K562 (cell line): ENCODE results near the gene ATP7B. TPM values are rescaled to one million over a fixed set of nuclear protein-coding genes. Genes with fewer than 3 reads are reported as not detected.

Source experiments
- E2F3 ChIP-seq: fragments of 250-450 bp; sonication (Bioruptor Pico); IDR thresholded peaks from 2 replicates; pipeline ENCODE4 v1.4.0; 2020; ENCODE audit warnings: mild to moderate bottlenecking
- EP400 ChIP-seq: fragments of 450-650 bp; IDR thresholded peaks from 2 replicates; pipeline ENCODE4 v1.6.1; 2017; ENCODE audit warnings: antibody characterized with exemption, mild to moderate bottlenecking, moderate library complexity
- polyA plus RNA-seq, 8 experiments: library from polyadenylated mRNA; depleted of rRNA in 4 of 8; stranded (reverse) in 5 of 8; unstranded in 3 of 8; fragments of >200 nt; fragmentation: Nextera tagmentation in 2 of 8; fragmentation: Illumina TruSeq in 1 of 8; extraction: Ambion mirVana in 2 of 8; extraction: Trizol in 1 of 8; gene quantifications; 2 replicates each; pipeline versions ENCODE4 v1.2.1 to v1.2.3, GENCODE V29; 2011 to 2014; ENCODE audit warnings: inconsistent platforms in 1 of 8, missing spikeins in 1 of 8
- total RNA-seq, 7 experiments: library from RNA; depleted of rRNA in 6 of 7; stranded (reverse); fragments of >200 nt in 6 of 7; fragmentation: Illumina TruSeq in 2 of 7; extraction: Trizol in 2 of 7; gene quantifications; 2 replicates each; pipeline versions ENCODE4 v1.2.1 to v1.2.3, GENCODE V29; 2011 to 2021; ENCODE audit warnings: low replicate concordance in 1 of 7
- TF ChIP-seq, protein P1 (sequence below), 2 experiments: IDR thresholded peaks; 2 replicates each; pipeline ENCODE4 v1.6.1; 2011; ENCODE audit warnings: borderline replicate concordance in 1 of 2, control low read depth in 1 of 2, low read depth in 1 of 2, low read length in 1 of 2, mild to moderate bottlenecking in 1 of 2, mixed read lengths in 1 of 2, moderate library complexity in 1 of 2; ENCODE audit not compliant: insufficient read depth in 1 of 2, insufficient read length in 1 of 2, poor library complexity in 1 of 2, severe bottlenecking in 1 of 2; ENCODE audit errors: extremely low read depth in 1 of 2
- TF ChIP-seq, protein P2 (sequence below): fragments of 450-650 bp; IDR thresholded peaks from 2 replicates; pipeline ENCODE4 v1.6.1; 2016; ENCODE audit warnings: mild to moderate bottlenecking, moderate library complexity

The ATP7B gene
- total and polyA plus RNA-seq, 9 of the 15 experiments (the other 6 are each of a cell fraction or from before 2014, with no cell fraction given), result 1.1 to 20.4 (median 8.5) TPM

DNA sequence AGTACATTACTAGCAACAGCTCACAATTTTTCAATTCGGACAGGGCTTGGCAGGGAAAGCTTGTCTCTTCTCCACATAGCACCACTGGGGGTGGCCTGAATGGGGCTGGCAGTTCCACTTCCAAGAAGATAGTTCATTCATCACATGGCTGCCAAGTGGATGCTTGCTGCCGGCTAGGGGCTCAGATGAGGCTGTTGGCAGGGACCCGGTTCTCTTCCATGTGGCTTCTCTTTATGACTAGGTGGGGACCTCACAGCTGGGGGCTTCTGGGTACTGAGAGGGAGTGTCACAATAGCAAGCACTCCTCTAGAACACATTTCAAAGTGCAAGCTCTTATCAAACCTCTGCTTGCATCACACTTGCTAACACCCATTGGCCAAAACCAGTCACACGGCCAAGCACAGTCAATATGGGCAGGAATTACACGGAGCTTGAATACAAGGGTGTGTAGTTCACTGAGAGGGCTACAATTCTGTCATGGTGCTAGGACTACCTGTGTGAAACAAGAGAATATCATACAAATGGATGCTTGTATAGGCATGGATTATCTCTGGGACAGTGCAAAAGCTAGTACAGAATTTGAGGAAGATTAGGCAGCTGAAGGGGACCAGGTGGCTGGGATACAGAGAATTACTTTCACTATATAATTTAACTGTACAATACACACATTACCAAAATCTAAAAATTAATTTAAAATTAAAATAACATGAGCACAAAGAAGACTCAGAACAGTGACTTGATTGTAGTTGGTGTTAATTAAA lies 32.3 kb downstream of the ATP7B start (continued):
- TF ChIP-seq, protein P1, sequence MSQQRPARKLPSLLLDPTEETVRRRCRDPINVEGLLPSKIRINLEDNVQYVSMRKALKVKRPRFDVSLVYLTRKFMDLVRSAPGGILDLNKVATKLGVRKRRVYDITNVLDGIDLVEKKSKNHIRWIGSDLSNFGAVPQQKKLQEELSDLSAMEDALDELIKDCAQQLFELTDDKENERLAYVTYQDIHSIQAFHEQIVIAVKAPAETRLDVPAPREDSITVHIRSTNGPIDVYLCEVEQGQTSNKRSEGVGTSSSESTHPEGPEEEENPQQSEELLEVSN (IDR thresholded peaks at IDR 0.05; ENCODE audit: borderline replicate concordance in 1 of 2, extremely low read depth in 1 of 2, insufficient read depth in 1 of 2, insufficient read length in 1 of 2, low read depth in 1 of 2, low read length in 1 of 2, poor library complexity in 1 of 2, severe bottlenecking in 1 of 2), result peak in 1 of 2 experiments; percentile 31
- no peak for TF ChIP-seq E2F3
- TF ChIP-seq EP400, result peak; percentile 68
- TF ChIP-seq, protein P2, sequence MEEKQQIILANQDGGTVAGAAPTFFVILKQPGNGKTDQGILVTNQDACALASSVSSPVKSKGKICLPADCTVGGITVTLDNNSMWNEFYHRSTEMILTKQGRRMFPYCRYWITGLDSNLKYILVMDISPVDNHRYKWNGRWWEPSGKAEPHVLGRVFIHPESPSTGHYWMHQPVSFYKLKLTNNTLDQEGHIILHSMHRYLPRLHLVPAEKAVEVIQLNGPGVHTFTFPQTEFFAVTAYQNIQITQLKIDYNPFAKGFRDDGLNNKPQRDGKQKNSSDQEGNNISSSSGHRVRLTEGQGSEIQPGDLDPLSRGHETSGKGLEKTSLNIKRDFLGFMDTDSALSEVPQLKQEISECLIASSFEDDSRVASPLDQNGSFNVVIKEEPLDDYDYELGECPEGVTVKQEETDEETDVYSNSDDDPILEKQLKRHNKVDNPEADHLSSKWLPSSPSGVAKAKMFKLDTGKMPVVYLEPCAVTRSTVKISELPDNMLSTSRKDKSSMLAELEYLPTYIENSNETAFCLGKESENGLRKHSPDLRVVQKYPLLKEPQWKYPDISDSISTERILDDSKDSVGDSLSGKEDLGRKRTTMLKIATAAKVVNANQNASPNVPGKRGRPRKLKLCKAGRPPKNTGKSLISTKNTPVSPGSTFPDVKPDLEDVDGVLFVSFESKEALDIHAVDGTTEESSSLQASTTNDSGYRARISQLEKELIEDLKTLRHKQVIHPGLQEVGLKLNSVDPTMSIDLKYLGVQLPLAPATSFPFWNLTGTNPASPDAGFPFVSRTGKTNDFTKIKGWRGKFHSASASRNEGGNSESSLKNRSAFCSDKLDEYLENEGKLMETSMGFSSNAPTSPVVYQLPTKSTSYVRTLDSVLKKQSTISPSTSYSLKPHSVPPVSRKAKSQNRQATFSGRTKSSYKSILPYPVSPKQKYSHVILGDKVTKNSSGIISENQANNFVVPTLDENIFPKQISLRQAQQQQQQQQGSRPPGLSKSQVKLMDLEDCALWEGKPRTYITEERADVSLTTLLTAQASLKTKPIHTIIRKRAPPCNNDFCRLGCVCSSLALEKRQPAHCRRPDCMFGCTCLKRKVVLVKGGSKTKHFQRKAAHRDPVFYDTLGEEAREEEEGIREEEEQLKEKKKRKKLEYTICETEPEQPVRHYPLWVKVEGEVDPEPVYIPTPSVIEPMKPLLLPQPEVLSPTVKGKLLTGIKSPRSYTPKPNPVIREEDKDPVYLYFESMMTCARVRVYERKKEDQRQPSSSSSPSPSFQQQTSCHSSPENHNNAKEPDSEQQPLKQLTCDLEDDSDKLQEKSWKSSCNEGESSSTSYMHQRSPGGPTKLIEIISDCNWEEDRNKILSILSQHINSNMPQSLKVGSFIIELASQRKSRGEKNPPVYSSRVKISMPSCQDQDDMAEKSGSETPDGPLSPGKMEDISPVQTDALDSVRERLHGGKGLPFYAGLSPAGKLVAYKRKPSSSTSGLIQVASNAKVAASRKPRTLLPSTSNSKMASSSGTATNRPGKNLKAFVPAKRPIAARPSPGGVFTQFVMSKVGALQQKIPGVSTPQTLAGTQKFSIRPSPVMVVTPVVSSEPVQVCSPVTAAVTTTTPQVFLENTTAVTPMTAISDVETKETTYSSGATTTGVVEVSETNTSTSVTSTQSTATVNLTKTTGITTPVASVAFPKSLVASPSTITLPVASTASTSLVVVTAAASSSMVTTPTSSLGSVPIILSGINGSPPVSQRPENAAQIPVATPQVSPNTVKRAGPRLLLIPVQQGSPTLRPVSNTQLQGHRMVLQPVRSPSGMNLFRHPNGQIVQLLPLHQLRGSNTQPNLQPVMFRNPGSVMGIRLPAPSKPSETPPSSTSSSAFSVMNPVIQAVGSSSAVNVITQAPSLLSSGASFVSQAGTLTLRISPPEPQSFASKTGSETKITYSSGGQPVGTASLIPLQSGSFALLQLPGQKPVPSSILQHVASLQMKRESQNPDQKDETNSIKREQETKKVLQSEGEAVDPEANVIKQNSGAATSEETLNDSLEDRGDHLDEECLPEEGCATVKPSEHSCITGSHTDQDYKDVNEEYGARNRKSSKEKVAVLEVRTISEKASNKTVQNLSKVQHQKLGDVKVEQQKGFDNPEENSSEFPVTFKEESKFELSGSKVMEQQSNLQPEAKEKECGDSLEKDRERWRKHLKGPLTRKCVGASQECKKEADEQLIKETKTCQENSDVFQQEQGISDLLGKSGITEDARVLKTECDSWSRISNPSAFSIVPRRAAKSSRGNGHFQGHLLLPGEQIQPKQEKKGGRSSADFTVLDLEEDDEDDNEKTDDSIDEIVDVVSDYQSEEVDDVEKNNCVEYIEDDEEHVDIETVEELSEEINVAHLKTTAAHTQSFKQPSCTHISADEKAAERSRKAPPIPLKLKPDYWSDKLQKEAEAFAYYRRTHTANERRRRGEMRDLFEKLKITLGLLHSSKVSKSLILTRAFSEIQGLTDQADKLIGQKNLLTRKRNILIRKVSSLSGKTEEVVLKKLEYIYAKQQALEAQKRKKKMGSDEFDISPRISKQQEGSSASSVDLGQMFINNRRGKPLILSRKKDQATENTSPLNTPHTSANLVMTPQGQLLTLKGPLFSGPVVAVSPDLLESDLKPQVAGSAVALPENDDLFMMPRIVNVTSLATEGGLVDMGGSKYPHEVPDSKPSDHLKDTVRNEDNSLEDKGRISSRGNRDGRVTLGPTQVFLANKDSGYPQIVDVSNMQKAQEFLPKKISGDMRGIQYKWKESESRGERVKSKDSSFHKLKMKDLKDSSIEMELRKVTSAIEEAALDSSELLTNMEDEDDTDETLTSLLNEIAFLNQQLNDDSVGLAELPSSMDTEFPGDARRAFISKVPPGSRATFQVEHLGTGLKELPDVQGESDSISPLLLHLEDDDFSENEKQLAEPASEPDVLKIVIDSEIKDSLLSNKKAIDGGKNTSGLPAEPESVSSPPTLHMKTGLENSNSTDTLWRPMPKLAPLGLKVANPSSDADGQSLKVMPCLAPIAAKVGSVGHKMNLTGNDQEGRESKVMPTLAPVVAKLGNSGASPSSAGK, result peak; percentile 71
